ENCODE results near the gene CAMK2G. TPM values are rescaled to one million over a fixed set of nuclear protein-coding genes. Genes with fewer than 3 reads are reported as not detected.
A peak's percentile ranks its signal among the peaks of the same experiment; 100 is the strongest.
"Not testable (repeated sequence)": the region's sequence is repeated elsewhere in the genome, so short reads cannot be mapped to it uniquely, and the experiment has no call there.

CAMK2G gene
- total RNA-seq, 2 donors from 2014 or later: 12.0 to 12.4 TPM

DNA sequence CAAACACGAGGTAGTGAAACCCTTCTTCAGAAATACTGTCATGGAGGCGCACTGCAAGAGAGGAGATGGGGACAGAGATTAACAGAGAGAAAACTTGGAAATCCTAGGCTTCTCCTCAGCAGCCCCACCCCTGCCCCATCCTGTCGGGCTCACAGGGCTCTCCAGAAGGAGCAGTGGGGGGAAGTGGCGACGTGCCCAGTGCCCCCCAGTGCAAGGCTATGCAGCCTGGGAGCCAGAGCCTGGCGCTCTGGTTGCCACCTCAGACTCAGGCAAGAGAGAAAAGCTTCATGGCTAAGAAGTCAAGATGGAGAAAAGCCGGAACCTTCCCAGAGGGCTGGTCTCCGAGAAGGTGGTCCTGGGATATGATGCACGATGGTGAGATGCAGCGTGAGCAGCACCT is 21.2 kb downstream of the CAMK2G start:
- DNase-seq: no peak
- ATAC-seq: no peak
- intact Hi-C loops (cut with DNase I): no loop called here

- peak; percentile 70 to 74 for ATAC-seq
- peak; percentile 52 for DNase-seq
- intact Hi-C loops (cut with DNase I): no loop called here
Measured at GRCh38 chr10:73850863-73851461, 23.4 kb downstream of the CAMK2G start.

DNA sequence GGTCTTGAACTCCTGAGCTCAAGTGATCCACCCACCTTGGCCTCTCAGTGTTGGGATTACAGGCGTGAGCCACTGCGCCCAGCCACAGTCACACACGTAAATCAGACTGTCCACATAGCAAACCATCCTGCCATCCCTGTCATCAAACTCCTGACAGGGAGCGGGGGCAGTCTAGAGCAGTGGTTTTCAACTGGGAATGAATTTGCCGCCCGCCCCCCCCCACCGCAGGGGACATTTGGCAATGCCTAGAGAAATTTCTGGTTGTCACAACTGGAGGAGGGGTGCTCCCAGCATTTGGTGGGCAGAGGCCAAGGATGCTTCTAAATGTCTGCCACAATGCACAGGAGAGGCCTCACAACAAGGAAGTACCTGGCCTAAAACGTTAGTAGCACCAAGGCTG is 24.1 kb downstream of the CAMK2G start:
- no peak for DNase-seq
- intact Hi-C loops (cut with DNase I): no loop called here
- no peak for ATAC-seq

DNA sequence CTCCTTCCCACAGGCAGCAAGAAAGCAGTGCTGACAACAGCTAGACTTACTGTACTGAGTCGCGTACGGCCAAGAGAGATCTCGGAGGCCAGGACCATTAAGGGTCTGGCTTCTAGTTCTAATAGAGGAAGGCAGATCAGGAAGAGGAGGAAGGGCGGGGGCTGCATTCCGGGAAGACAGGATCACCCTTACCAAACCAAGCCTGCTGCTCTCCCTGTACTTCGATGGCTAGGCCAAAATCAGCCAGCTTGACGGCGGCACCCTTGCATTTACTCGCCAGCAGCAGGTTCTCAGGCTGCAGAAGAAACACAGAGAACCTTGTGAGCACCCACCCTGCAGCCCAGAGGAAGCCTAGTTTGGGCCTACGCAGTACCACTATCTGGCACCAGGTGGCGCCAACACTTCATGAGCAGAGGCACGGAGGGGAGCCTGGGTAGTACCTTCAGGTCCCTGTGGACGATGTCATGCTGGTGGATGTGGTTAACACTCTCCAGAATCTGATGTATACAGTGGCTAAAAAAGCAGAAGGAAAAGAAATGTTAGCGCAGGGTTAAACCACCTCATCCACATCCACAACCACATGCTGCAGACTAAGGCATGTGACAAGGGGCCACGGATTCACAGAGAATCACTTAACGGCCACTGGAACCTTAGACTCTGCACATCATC is 25.4 kb downstream of the CAMK2G start:
- peak; percentile 86 for DNase-seq
- peak; percentile 83 to 85 for ATAC-seq
- intact Hi-C loops (cut with DNase I): loop anchor here (1.0 to 2.0 kb wide), 2 partner anchors 30 kb away; no protein-coding TSS in a partner anchor

DNA sequence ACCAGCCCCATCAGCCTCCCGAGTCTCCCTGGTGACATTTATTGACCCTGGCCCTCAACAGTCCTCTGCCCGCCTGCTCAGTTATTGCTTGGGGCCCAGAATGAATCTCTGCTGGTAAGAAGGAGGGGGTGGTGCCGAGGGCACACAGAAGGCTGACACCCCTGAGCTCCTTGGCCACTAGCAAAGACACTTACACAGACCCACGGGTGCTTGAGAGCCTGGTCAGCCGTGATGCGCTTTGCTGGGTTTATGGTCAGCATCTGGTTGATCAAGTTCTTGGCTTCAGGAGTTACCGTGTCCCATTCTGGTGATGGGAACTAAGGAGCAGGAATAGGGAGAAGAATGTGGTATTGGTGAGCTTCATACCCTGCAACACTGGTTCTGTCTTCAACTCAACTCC is 27.3 kb downstream of the CAMK2G start:
- no peak for ATAC-seq
- intact Hi-C loops (cut with DNase I): no loop called here
- no peak for DNase-seq

- ATAC-seq: no peak
- intact Hi-C loops (cut with DNase I): no loop called here
Measured at GRCh38 chr10:73843261-73843660, 31.1 kb downstream of the CAMK2G start.

GRCh38 chr10:73842349-73842748 is 32.0 kb downstream of the CAMK2G start:
- DNase-seq (no peak), ATAC-seq (no peak)
- intact Hi-C loops (cut with DNase I): no loop called here

More at GRCh38 chr10:73843261-73843660, 31.1 kb downstream of the CAMK2G start:
- no peak for DNase-seq

DNA sequence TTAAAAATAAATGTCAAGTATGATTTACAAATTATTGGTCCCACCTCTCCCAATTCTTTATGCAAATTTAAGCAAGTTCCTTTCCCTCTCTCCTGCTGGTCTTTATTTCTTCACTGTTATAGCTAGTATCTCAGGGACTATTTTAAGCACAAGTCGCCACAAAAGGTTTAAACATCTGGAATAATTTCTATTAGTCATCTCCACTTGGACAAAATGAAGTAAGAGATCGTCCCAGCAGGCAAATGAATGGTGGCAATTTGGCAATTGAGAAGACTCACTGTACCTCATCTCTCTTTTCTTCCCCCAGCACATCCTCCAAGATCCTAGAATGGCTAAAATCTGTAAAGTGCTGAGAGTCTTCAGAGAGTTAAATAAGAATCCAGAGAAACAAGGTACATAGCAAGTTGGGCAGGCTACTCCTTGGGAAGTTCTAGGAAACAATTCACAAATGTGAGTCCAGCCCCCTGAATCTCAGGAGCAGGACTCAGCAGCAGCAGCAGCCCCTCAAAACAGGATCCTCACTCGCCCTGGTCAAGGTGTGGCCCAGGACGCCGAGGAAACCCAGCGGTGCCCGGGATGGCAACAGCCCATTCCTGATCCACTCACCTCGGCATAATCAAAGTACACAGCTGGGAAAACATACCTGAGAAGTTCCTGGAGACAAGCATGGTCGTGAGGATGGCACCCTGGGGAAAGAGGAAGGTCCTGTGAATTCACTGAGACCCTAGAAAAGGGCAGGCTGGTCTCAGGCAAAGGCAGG is 32.6 kb downstream of the CAMK2G start:
- ATAC-seq (no peak), DNase-seq (no peak)
- intact Hi-C loops (cut with DNase I): no loop called here

GRCh38 chr10:73841061-73841421 is 33.3 kb downstream of the CAMK2G start:
- intact Hi-C loops (cut with DNase I): no loop called here
- ATAC-seq: no peak
- no peak for DNase-seq

- intact Hi-C loops (cut with DNase I): no loop called here
- DNase-seq: no peak
- ATAC-seq: no peak
Measured at GRCh38 chr10:73840403-73841060, 33.8 kb downstream of the CAMK2G start.

- ATAC-seq (no peak), DNase-seq (no peak)
- intact Hi-C loops (cut with DNase I): no loop called here
Measured at GRCh38 chr10:73840056-73840402, 34.3 kb downstream of the CAMK2G start.

GRCh38 chr10:73839276-73839966 is 34.9 kb downstream of the CAMK2G start:
- intact Hi-C loops (cut with DNase I): no loop called here
- DNase-seq: no peak
- ATAC-seq: no peak

DNA sequence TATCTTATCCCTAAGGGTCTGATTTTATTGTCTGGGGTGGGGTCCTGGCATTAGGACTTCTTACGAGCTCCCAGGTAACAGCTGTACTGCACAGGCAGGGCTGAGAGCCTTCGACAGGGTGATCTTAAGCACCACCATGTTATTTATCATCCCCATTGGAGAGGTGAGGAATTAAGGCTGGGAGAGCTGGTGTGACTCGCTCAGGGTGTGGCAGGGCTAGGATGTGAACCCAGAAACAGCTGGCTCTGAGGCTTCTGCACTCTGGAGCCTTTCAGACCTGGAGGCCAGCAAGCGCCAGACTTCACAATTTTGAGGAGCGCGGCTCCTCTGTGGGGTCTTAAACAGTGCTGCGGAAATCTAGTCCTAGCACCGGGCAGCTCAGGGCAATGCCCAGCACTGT is 35.5 kb downstream of the CAMK2G start:
- intact Hi-C loops (cut with DNase I): no loop called here
- ATAC-seq (no peak), DNase-seq (no peak)

DNA sequence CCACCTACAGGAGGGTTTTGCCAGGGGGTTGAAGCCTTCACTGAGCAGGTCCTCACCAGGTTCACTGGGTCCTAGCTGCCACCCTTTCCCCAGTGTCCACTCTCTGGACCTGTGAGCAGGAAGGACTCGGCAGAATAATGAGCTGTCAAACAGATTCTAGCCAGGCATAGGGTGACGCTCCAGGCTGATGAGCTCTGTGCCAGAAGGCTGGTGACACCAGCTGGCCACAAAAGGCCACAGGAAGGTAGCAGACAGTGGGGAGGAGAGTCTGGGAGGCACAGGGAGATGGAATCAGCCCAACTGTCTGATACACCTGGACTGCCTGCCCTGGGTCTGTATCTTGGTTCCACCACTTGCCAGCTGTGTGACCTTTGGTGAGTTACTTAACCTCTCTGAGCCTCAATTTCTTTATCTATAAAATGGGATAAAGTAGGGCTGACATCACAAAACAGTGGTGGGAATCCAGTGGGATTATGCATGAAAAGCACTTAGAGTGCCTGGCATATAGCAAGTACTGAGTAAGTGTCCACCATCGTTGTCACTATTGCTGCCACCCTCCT is 36.3 kb downstream of the CAMK2G start:
- no peak for ATAC-seq
- no peak for DNase-seq
- intact Hi-C loops (cut with DNase I): no loop called here

DNA sequence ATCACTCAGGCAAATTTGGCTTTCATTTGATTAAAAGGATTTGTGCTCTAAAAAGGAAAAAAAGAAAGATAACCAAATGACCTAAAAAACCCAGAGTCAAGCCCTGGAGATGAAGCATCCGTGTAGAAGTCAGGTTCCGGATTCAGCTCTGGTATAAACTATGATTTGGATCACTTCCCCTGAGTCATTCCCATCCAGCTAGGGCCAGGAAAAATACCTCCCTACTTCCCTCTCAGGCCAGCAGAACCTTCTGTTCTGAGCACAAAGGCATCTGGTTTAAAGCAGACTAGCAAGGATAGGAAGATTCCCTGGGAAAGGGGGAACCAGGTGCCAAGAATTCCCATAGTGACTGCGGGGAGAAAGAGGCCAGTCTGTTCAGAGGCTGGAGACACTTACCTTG is 37.3 kb downstream of the CAMK2G start:
- ATAC-seq: peak in 1 of 2 donors; percentile 32
- DNase-seq: no peak
- intact Hi-C loops (cut with DNase I): no loop called here

- ATAC-seq (no peak), DNase-seq (no peak)
- intact Hi-C loops (cut with DNase I): no loop called here
Measured at GRCh38 chr10:73836427-73836980, 37.9 kb downstream of the CAMK2G start.

GRCh38 chr10:73829090-73829489 is 45.3 kb downstream of the CAMK2G start:
- intact Hi-C loops (cut with DNase I); ATAC-seq; DNase-seq: not testable (repeated sequence)

DNA sequence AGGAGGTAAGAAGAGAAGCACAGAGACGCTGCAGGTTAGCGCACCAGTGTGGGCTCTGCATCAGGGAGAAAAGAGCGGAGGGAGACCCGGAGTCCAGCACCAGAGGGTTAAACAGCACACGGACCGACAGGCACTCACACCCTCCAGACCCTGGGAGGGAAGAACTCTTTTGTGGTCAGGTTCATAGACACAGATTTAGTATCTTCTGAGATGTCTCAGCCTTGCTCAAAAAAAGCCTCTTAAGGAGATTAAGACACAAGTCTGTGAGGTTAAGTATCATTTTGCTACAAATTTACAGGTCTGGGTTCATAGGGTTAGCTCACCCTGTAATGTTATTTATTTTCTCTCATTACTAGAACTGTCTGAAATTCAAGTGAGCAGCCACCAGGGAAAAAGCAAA is 46.2 kb downstream of the CAMK2G start:
- intact Hi-C loops (cut with DNase I): no loop called here
- no peak for DNase-seq
- ATAC-seq: no peak

Data from left cardiac atrium (tissue), 4 donors.